SW 1271 (cell line): ENCODE results near the gene SHISA8.

ENCODE experiments used
- DNase-seq, 2 experiments: peaks; one replicate each; lab custom pipeline; 2025; lab: John Stamatoyannopoulos, UW

Gene SHISA8

DNA sequence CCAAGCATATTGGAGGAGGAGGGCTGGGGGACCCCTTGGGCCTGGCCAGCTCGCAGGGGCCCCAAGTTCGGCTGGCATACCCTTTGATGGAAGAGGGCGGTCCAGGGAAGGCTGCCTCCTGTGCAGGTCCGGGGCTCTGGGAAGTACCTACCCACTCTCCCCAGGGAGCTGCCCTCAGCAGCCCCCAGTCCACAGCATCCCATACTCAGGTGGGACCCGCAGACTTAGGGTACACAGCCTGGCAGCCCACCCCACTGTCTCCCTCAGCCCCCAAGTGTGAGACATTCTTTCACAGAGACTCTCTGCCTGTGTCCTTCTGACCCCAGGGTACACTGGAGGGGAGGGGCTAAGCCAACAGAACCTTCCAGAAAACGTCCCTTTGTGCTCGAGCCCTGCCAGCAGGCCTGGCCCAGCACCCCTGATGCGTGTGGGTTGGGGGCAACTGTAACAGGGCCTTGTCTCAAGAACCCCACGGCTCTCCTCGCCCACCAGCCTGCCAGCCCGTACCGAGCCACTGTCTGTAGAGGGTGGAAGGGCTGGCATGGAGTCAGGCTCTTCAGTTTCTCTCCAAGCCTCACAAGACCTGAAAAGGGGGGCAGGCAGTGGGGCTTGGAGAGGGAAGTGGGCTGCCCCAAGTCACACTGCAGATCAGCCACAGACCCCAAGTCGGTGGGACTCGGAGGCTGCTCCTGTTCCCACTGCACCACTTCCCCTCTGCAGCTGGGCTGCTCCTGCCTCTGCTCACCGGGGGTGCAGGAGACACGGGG is 18.7 kb upstream of the SHISA8 start:
- no peak for DNase-seq

DNA sequence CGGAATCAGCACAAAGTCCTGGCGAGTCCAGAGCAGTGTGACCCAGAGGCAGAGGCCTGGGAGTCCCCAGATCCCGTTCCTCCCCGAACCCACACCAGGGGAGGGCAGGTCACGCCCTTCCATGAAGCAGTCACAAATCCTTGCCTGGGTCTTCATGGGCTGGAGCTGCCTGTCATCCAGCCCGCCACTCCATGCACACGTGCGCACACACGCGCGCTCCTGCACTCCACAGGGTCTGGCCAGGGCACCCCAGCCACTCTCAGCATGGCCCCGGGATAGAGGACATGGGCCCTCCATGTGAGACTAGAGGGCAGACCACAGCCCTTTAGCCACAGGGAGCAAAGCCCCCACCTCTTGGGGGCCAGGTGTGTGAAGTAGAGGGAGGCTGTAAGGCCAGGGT is 17.5 kb upstream of the SHISA8 start:
- DNase-seq: no peak

DNA sequence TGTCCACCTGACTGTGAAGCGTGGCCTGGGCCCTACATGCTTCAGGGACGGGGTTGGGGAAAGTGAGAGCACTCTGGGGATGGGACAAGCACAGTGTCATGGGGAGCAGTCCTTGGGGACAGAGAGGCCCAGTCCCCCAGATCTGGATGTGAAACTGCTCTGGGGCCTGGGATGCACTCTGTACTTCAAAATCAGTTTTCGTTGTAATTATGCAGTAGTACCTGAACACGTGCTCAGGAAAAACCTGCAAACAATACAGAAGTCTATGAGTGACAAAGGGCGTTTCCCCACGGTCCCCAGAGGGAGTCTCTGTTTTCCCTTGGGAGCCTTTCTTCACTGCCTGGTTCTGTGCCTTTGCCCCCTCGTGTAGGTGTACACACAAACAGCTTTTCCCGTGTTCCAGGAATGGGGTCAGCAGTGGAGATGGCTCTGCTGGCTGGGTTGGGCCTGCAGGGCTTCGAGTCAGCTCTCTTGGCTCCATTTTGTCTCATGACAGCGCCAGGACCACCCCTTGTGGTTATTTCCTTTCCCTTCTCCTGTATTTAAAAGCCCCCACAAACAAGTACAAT is 16.9 kb upstream of the SHISA8 start:
- DNase-seq: no peak

DNA sequence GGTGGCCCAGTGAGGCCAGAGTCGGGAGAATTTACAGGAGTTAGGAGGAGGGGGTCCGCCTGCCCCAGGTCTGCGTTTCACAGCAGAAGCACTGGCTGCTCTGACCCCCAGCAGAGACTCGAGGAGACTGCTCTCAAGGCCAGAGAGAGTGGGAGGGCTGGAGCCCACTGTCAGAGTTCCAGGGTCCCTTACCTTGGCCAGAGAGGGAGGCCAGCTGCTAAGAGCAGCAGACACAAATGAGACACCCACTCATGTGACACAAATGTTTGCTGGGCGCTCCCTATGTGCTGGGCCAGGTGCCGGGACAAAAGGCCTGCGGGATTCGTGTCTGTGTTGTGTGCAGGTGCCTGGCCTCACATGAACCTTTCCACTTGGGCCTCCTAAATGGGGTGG is 14.5 kb upstream of the SHISA8 start:
- no peak for DNase-seq

DNA sequence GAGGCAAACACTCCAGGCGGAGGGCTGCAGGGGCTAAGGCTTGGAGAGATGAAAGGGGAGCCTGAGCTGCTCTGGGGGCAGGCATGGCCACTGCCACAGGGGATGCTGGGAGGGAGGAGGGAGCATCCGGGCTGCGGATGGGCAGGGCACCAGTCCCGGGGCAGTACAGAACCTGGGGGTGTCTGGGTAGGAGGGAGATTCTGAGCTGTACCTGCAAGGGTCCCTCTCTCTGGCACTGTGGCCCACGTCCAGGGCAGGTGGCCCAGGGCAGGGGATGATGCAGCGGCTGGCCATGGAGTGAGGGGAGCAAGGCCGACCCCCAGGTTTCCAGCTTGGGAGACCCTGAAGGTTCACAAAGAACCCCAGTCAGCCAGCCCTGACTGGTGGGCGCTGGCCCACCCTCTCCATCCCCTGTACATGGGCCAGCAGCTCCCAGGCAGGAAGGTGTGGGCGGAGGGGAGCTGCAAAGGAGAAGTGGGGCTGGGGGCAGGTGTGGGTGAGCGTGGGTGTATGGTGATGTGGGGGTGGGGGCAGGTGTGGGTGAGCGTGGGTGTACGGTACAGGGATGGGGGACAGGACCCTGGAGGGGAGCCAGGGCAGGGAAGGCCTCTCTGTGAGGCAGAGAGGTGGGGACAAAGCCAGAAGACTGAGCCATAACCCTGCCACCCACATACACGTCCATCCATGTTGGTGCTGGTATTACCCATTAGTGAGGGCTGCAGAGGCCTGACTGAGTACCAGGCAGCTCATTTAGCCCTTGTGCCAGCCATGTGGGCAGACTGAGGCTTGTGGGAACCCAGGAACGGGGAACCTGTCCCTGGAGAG is 13.9 kb upstream of the SHISA8 start:
- no peak for DNase-seq

DNA sequence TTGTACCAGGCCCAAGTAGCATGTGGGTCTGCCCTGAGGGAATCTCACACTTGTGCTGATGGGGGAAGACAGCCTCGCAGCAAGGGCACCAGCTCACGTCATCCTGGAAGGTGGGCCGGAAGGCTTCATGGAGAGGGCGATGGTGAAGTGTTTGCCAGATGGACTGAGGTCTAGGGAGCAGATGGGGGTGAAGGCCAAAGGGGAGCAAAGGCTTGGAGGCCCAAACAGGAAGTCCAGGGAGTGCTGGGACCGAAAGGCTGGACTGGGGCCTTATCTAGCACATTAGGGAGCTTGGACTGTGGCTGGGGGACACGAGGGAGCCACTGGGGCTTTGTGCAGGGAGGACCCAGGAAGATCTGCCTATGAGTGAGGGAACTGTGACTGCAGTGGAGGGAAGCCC is 12.9 kb upstream of the SHISA8 start:
- no peak for DNase-seq

DNA sequence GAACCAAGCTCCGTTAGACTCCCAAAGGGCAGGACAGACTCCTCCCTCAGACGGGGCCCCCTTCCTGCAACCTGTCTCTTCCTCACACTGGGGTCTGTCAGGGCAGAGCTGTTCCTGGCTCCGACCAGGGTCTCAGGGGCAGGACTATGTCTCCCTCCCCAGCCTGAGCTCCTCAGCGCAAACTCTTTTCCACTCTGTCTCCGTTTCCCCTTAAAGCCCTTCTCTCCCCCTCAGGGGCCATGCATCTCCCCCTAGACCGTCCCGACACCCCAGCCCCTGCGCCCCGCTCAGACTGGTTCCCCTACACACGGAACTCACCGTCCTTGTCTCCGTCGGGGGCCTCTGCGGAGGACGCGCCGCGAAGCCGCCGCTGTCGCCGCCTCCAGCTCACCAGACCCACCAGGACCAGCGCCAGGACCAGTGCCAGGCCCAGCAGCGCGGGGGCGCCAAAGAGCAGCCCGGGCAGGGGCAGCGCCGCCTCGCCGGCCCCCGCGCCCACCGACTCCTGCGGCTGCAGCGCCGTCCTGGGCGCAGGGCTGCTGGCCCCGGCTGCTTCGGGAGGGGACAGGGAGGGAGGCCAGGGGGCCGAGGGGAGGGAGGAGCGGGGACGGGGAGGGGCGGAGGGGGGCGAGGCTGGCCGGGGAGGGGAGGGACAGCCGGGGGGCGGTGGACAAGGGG is 11.0 kb upstream of the SHISA8 start:
- no peak for DNase-seq

DNA sequence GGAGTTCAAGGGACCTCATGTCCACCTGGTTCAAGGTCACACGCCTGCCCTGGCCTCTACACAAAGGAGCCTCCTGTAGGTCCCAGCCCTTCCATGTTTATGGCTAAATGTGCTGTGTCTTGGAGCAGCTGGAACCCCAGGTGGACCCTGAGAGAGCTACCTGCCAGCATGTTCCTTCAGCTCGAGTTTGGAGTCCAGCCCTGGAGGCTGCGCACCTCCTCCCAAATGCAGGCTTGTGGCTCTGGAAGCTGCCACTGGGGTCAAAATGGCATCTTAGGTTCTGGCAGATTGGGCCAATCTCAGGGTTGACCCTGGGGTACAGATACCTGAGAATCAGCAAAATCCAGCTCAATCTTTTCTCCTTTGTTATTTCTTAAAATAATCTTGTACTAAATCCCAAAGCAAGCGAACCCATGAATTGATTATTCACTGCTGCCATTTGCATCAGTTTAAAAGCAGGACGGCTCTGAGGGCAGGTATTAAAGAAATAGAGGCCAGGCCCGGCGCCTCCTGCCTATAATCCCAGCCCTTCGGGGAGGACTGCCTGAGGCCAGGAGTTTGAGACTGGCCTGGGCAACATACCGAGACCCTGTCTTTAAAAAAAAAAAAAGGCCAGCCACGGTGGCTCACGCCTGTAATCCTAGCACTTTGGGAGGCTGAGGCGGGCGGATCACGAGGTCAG is 8.9 kb upstream of the SHISA8 start:
- DNase-seq: no peak

DNA sequence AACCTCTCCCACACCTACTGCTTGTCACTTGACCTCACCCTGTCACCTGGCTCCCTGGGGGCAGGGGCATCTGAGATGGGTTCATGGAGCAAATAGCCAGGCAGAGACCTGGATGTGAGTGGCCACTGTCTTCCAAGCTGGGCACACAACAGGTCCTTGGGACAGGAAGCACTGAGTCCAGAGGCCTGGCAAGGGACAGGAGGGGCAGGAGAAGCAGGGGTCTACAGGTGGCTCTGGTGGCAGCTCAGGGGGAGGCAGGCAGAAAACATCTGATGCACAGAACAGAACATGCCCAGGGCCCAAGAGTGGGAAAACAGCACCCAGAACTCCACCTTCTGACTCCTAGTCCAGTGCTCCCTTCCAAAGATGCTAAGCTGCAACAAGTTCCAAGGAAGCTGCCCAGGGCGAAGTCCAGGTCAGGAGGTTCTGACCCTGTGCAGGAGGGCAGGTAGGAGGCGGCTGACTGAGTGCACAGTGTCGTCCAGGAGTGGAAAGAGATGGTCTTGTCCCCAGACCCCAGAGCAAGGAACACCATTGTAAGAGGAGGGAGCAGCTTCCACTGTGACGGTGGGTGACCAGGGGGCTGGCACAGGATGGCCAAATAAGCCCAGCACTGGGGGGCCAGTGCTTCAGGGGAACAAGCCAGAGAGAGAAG is 8.2 kb upstream of the SHISA8 start:
- no peak for DNase-seq

DNA sequence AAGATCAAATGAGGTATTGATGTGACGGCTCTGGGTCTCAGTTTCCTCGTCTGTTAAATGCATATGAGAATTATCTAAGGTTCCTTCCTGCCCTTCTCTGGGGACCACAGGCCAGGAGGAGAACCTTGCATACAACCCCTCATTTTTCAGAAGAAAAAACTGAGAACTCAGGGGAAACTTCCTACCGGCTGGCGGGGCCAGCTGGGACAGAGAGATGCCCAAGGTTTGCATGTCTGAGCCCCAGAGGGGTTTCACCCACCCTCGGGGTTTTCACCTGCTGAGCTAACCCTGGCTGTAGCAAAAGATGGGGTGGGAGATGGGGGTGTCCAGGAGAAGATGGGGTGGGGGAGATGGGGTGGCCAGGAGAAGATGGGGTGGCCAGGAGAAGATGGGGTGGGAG is 7.5 kb upstream of the SHISA8 start:
- no peak for DNase-seq

DNA sequence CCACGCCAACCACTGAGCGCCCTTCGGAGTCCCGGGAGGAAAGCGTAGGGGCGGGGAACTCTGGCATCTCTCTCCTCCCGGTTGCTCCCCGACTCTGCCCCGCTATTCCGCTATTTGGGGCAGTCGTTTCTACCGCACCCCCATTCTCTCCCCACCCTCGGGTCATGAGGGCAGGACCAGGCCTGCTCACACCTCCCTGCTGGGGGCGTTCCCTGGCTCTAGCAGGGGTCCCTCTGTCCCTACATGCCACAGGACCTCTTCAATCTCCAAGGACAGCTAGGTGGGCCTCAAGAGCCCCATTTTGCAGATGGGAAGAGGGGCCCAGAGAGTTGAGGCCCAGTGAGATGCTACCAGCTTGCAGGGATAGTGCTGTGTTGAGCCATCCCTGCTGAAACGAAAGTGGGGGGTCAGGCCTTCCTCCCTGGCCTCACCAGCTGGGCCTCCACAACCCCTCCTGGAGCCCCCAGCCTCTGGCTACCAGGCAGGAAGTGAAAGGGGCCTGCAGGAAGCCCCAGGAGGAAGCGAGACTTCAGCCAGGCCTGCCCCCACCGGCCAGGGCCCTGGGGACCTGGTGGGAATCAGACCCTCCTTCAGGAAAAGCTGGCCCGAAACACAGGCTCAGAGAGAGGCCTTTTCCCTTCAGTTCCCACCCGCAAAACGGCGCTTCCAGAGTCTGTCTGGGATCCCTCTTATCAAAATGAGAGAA is 5.5 kb upstream of the SHISA8 start:
- DNase-seq: no peak

GRCh38 chr22:41919357-41920224 is 4.7 kb upstream of the SHISA8 start:
- DNase-seq: no peak

GRCh38 chr22:41917903-41918791 is 3.3 kb upstream of the SHISA8 start:
- DNase-seq: peak in 1 of 2 experiments; percentile 27

DNA sequence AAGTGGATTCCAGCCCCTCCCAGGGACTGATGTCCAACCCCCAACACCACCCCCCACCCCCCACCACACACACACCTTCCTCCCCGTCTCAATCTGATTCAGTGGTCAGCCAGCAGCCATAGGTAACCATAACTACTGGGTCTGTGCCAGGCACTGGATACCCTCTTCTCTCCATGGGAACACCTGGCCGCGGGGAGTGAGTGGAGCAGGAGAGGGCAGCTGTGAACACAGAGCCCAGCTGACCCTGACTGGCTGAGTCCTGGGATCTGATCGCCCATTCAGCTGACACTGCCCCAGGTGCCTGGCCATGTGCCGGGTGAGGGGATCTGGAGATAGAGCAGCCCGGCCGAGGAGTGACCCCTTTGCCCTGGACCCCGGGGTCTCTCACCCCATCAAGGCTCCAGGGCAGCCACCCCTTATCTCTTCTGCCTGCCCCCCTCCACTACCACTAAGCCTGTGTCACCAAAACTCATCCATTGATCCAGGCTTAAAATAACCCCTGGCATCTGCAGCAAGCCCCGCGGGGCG is 2.6 kb upstream of the SHISA8 start:
- DNase-seq: no peak

DNA sequence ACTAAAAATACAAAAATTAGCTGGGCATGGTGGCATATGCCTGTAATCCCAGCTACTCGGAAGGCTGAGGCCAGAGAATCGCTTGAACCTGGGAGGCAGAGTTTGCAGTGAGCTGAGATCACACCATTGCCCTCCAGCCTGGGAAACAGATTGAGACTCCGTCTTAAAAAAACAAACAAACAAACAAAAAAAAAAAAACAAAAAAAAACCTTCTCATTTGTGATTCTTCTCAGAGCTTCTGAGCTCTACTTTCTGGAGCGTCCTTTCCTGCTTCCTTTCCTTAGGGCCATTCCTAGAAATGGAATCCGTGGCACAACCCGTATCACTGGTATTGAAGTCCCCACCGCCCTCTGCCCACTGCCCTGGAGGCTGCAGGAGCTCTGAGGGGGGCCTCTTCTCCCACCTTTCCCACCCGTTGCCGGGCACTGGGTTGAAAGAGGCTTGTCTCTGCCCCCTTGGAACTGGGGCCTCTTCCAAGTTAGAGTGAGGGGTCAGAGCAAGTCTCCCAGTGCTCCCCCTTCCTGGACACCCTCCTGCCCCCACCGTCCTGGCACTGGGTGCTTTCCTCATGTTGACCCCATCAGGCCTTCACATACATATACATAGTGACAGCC is 2.0 kb upstream of the SHISA8 start:
- DNase-seq: no peak

- DNase-seq: no peak
Measured at GRCh38 chr22:41915786-41916493, 1.1 kb upstream of the SHISA8 start.

DNA sequence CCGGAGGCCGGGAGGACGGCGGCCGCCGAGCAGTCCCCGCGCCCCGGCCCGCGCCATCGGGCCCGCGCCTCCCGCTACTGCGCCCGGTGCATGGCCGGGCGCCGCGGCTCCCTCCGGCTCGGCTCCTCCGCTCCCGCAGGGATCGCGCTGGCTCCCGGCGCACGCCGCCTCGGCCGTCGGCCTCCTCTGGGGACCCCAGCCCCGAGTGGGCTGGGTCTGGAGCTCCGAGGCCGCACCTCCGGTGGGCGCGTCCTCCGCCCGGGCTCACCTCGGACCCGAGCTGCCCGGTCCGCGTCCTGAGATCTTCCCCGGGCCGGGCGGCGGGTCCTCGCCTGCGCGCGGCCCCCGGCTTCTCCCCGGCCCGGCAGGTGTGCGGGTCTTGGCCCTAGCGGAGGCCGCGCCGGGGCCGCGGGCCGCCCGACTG is 251 bp downstream of the SHISA8 start:
- DNase-seq: no peak
